ENCODE results near the gene KIF5A.
A peak's percentile ranks its signal among the peaks of the same experiment; 100 is the strongest.

Gene KIF5A

DNA sequence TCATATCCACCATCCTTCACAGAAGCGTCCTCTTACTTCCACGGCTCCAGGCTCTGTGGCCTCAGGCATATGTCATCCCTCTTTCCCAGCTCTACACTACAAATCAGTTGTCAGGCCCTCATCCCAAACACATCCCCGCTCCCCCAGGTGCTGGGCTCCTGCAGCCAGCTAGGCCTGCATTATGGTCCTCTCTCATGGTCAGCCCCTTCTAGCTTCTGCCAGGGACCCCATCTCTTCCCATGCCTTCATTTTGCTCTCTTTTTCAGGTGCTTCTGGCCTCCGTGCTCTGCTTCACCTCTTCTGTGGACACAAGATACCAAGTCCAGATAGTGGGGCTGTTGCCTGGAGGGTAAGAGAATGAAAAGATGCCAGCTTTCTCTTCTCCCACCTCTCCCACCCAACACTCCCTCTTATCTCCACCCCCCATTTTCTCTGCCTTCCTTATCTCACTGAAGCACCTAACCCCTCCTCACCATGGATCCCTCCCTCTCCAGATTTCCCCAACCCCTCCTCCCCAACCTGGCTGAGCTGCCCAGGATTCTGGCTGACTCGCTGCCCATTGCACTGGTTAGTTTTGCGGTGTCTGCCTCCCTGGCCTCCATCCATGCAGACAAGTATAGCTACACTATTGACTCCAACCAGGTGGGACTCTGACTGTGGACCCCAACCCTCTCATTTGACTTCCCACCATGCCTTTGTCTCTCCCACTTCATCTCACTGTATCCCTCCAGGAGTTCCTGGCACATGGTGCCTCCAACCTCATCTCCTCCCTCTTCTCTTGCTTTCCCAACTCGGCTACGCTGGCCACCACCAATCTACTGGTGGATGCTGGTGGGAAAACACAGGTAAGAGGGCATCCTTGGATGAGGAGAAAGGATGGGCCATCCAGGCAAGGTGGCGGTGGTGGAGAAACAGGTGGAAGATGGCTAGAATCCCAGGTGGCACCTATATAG, 72.7 kb downstream of the KIF5A start:
- no peak for DNase-seq

DNA sequence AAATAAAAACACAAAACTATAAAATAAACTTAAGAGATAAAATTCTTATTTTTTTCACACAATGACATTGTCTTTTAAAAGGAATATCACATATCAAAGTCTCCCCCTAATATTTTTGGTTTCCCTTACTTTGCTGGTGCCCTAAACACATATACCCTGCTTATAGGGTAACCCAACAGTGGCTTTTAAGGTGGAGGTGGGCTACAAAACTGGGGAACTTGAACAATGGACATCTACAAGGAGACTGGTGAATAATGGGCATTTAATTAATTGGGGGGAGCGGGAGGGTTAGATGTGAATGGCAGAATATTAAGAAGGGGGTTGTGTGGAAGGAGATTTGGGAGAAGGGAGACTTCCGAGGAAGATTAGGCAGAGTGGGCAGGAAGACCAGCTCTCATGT, 73.5 kb downstream of the KIF5A start:
- no peak for DNase-seq

DNA sequence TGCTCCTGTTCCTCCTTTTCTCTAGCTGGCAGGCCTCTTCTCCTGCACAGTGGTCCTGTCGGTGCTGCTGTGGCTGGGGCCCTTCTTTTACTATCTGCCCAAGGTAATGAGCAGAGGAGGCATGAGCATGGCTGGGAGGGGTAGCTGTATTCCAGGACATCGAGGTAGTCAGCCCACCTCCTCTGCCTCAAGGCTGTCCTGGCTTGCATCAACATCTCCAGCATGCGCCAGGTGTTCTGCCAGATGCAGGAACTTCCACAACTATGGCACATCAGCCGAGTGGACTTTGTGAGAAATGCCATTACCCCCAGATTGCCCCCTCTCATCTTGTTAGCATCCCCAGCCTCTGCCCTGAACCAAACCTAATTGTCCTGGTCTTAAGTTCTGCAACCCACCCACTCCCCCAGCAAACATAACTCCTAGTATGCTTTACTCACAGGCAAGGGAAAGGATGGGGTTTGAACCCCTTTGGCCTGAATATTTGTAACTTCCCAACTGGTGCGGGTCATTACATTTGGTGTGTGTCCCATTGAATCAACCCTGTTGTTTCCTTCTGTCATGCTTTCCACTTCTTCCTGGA, 74.1 kb downstream of the KIF5A start:
- no peak for DNase-seq

DNA sequence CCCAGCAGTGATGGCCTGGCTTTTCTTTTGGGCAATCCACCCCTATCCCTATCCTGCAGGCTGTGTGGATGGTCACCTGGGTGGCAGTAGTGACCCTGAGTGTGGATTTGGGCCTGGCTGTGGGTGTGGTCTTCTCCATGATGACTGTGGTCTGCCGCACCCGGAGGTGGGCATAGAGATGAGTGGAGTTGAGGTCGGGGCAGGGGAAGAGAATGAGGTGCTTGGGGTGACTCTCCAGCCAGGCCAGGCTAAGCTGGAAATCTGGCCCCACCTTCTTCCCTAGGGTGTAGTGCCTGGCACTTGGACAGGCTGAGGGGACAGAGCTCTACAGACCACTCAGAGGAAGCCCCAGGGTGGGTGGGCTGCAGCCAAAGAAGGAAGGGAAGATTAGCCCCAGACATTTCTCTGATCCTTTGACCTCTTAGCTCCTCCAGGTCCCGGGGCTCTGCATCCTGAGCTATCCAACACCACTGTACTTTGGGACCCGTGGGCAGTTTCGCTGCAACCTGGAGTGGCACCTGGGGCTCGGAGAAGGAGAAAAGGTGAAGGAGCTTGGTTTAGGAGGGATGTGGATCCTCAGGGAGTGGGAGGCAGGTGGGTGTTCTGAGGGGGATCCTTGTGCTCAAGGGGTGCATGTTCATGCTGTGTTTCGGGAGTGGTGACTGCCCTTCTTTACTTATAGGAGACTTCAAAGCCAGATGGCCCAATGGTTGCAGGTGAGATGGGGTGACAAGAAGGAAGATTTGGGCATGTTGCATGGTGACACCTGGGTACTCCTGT, 74.8 kb downstream of the KIF5A start:
- no peak for DNase-seq

DNA sequence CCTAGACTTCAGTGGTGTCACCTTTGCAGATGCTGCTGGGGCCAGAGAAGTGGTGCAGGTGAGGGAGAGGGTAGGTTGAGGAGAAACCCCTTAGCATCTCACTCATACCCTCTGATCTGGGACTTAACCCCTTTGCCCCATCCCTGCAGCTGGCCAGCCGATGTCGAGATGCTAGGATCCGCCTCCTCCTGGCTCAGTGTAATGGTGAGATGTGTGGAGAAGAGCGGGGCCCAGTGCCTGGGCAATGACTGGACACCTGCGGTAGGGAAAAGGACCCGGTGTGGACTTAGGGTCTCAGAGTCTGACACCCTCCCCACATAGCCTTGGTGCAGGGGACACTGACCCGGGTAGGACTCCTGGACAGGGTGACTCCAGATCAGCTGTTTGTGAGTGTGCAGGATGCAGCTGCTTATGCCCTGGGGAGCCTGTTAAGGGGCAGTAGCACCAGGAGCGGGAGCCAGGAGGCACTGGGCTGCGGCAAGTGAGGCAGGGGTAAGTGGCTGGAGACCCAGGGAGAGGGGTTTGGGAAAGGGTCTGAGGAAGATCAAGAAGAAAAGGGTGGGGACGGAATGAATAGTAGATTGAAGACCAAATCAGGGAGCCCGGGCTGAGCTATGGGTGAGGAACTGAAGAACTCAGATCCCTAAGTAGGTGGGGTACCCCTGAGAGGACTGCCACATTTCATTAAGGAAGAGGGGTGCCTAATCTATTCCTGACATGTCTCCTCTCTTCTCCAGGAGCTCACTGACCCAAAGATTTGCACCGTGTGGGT, 75.6 kb downstream of the KIF5A start:
- no peak for DNase-seq

DNA sequence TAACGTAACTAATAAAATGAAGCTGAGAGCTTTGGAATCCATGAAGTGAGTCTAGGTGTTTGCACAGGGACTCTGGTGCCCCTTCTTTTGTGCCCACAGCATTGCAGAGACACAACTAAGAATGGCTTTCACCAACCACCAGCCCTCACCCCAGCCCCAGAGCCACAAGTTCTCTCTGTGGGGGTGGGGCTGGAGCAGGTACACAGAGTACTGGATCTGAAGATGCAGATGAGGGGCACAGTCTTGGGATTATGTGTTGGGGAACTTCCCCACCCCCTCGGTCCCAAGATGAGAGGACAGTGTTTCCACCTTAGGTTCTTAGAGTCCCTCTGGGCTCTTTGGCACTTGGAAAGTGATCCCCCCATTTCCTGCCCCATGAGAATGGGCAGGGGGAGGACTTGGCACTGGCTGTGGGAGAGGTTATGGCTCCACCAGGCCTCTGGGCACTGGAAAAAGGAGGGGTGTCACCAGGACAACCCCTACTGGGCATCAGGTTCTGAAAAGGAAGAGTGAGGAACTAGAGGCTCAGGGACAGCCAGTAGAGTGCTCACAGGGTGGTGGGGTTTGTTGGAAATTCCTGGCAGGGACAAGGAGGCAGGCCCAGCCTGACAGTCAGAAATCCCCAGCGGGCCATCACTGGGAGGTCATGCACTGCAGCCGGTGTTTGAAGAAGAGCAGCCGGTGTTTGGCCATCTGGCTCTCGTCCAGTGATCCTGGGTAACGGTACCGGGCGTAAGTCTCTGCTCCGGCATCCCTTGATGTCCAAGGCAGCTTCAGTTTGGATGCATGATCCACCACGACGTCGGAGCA, 76.5 kb downstream of the KIF5A start:
- no peak for DNase-seq

DNA sequence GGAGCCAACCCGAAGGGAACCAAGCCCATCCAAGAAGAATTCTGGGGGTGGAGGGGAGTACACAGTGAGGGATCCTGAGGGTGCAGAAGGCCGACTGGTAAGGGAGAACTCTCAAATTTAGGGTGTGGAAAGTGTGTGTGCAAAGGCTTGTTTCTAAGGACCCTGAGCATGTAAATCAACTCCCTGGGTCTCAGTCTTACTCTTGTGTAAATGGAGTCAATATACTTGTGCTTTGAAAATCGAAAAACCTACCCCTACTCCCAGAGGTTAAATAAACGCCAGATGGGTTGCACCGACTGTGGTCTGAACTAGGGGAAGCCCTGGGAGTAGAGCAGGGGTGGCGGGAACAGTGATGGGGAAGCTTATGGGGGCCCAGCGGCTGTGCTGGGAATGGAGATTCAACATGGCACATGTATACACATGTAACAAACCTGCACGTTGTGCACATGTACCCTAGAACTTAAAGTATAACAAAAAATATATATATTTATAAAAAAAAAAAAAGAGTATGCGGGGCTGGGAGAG, 77.1 kb downstream of the KIF5A start:
- no peak for DNase-seq

DNA sequence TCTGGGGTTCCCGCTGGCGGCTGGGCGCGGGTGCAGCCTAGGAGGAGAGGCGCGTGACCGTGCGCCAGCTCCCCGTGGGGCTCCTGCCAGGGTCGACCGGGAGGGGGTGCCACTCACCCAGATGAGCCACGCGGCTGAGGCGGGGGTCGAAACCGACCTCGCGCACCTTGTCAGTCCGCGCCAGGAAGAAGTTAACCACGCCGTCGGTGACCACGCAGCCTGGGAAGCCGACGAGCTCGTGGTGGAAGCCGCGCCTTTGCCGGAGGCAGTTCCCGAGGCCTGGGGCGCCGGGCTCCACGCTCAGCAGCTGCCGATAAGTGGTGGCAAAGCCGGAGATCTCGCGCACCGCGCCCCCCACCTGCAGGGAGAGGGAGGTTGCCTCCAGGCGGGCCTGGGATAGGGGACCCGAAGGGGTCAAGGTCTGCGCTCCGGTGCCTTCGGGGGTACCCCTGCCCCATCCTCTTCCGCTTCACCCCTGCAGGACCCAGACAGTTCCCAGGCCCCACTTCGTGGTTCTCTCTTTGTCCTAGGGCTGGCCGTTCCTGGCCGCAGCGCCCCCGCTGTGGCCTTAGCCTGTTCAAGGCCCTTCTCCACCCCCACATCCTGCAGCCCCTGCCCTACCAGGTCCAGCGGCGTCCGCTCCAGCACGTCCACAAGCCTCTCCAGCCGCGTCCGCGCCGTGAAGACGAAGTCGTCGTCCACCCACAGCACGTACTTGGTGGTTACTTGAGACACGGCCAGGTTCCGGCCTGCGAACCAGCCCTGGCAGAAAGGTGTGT, 77.8 kb downstream of the KIF5A start:
- DNase-seq = no peak

DNA sequence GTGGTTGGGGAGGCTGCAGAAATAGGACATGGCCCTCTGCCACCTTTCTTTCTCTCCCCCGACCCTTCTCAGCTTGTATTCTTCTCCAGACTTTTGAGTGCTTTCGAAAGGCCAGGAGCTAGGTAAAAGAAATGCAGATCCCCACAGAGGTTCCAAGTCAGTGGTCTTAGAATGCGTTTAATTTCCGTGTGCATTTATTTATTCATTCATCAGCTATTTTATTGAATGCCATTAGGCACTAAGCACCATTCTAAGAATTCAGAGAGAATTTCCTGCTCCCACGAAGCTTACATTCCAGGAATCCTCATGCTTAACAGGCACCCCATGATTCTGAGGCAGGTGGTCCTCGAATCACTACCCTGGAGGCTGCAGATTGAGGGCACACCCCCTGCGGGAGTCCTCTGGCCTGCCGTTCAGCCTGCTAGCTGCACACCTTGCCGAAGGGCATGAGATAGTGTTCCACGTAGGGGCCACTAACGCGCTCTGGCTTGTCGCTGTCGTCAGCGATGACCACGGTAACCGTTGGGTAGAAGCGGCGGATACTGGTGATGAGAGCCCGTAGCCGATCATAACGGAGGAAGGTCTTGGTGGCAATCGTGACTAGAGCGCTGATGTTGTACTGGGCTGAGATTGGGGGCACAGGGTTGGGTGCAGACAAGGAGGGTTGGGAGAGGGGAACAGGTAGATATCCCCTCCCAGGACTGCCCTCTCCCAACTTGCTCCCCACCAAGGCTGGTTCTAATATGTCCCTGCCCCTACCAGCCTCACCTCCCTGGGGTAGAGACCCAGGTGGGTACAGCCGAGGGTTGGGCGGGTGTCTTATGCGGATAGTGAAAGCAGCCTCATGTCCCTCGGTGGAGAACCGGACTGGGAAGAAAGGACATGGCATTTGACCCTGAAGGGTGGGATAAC, 78.7 kb downstream of the KIF5A start:
- DNase-seq = no peak

DNA sequence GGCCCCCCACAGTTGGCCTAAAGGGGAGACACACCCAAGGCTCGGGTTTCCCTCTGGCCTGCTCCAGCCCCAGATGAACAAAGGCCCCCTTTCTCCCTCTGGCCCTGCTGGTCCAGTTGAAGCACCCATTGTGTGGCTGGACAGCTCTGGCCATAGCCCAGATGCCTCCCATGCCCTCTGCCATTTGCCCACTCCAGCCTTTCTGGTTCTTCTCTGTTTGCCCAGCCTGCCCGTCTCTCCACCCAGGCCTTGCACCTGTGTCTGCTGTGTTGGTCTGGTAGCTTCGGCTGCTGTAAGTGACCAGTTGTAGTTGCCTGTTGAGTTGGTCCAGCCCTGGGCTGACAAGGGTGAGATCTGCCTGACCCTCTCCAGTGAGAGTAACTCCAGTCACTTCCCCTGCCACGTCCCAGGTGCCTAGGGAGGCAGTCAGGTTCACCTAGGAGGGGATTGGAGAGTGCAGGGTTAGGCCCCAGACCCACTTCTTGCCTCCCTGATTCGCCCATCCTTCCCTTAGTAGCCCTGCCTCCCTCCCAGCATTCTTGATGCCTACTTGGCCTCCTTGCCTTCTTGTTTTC, 80.1 kb downstream of the KIF5A start:
- no peak for DNase-seq

DNA sequence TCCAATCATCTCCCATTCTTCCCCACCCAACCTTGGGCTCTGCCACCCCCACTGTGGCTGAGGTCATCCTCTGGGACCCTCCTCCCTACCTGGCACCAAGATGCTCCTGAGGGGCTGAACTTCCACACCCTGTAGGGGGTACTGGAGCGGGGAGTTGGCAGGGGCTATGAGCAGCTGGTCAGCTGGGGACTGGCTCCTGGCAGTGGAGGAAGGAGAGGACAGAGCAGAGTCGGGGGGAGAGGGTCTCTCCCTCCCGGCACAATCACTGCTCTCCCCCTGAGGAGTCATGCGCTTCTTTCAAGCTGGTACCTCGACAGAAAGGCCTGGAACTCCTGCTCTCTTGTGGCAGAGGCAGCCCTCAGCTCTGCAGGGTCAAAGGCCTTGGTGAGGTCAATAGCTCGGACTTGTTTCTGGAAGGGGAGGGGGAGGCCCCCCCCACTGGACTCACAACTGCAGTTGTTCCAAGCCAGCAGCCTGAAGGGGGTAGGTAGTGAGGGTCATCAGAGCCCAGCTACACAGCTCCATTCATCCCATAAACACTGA, 81.1 kb downstream of the KIF5A start:
- no peak for DNase-seq

DNA sequence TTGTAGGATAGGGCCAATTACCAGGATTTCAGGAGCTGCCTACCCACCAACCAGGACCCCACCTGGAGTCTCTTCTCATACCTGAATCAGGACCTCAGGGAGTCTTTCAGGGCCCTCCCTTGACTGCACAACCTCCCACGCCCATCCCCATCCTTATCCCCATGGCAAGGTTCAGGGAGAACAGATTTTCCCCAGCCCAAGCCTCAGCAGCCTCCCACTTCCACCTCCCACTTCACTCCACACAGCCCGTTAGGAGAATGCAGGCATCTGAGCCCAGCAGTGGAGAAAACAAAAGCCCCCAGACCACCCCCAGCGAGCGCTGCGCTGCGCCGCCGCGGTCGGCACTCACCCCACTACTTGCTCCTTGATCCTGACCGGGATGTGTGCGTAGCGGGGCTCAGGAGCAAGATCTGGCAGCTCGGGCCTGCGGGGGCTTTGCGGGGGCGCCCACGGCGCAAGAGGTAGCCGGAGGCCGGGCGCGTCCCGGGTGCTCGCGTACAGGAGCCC, 81.8 kb downstream of the KIF5A start:
- no peak for DNase-seq

DNA sequence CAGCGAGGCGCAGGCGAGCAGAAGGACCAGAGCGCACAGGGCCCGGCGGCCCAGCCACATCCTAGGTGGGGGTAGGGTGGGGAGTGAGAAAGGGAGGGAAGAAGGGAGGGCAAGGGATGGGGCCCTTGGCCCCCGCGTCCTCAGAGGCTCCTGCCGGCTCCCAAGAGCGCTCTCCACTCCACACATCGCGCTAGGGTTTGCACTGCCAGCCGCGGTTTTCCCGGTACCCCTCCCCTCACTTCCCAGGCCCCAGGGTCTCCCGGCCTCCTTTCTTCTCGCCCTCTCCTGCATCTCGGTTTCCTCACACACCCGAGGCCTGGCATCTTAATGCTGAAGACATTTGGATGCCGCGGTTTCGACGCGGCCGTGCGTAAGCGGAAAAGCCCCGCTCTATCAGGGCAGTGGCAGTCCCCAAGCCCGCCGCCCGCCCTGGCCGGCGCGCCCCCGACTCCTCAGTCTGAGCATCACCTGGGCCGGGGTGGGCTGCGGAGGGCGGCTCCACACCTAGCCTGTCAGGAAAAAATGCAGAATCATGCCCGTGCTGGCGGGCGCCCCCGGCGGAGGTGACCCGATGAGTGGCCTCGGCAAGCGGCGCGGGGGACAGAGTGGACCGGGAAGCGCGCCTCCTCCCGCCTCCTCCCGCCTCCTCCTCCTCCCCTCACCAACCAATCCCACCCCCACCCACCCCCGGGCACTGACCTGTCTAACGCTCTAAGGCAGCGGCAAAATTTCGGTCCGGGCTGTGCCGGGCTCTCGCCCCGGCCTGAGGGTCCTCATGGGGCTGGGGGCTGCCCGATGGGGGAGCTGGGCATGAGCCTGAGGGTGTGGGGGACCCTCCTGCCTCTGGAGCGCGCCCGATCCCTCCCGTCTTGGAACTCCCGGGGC, 82.5 kb downstream of the KIF5A start:
- no peak for DNase-seq

DNA sequence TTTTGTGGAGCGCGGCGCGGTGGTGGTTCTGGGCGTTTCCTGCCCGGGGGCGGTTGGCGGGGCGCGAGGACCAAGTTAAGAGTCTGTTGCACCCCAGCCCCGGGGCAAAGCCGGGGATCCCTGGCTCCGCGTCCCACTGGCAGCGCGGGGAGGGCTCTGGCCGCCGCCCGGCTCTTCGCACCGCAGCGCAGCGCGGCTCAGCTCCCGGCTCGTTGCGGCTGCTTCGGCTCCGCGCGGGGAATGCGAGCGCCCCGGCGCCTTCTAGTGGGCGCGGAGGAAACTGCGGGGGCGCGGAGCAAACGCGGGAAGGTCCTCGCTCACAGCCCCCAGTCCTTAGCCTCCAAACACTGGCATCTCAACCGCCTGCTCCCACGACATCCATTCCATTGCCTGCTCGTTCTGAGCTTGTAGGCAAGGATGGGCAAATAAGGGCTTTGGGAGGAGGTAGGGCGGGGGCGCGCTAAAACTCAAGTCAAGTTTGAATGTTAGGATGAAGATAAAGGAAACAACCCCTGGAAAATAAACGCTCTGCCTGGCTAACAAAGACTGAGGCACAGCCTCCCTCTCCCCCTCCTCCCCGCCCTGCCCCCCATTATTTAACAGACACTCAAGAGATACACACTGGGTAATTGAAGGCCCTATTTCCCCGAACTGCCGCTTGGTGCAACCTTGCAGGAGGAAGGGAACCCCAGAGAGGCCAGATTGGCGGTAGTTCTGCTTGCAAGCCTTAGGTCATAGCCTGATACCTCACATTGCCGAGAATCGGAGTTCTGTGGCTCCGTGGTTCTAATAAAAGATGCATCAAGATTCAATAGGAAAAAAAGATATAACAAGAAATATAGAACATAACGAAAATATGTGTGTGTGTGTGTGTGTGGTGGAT, 83.4 kb downstream of the KIF5A start, which contains the start of gene B4GALNT1:
Gene B4GALNT1 (minus strand): TSS at position 244 of the 883 bp plus-strand sequence. CDS start 1,069 bp downstream, outside the sequence.
- DNase-seq = peak; percentile 59 to 65
